HFFc6 (cell line): Measurements from ENCODE around the gene CFAP20DC. TPM values are rescaled to one million over a fixed set of nuclear protein-coding genes. Genes with fewer than 3 reads are reported as not detected.
A peak's percentile ranks its signal among the peaks of the same experiment; 100 is the strongest.

Experiments used
- DNase-seq: peaks from one replicate; pipeline ENCODE4 v3.0.0-alpha.2; 2018
- H3K27ac Mint-ChIP-seq: 2 replicates; pipeline ENCODE4 v1.8.0; 2020; ENCODE audit warnings: mild to moderate bottlenecking, mixed read lengths
- H3K27me3 Mint-ChIP-seq: 2 replicates; pipeline ENCODE4 v1.8.0; 2021; ENCODE audit warnings: mild to moderate bottlenecking, moderate library complexity, mixed read lengths; ENCODE audit not compliant: insufficient read depth
- H3K36me3 Mint-ChIP-seq: 2 replicates; pipeline ENCODE4 v1.8.0; 2021; ENCODE audit warnings: low read depth, mixed read lengths
- H3K4me1 Mint-ChIP-seq: 2 replicates; pipeline ENCODE4 v1.8.0; 2020; ENCODE audit warnings: low read depth, mixed read lengths
- H3K4me3 Mint-ChIP-seq: 2 replicates; pipeline ENCODE4 v1.8.0; 2020; ENCODE audit warnings: mild to moderate bottlenecking, moderate library complexity, mixed read lengths
- H3K9me3 Mint-ChIP-seq: 2 replicates; pipeline ENCODE4 v1.8.0; 2020; ENCODE audit warnings: mild to moderate bottlenecking, mixed read lengths
- total RNA-seq, 6 experiments: library from RNA; stranded (reverse); fragmentation: NEBNext Ultra II Directional; extraction: Animal tissue kit (Norgen Biotek cat#: 25700); gene quantifications; 2 replicates in 1 of 6; 3 replicates in 5 of 6; pipeline ENCODE4 v1.2.3, GENCODE V29; 2021
- TF ChIP-seq, protein P1 (sequence below): fragments of 200-600 bp; sonication (generic); IDR thresholded peaks from 2 replicates; pipeline ENCODE4 v1.5.0; 2021; ENCODE audit warnings: antibody characterized with exemption, mild to moderate bottlenecking

CFAP20DC gene
- total RNA-seq, 6 experiments from 2014 or later: 1.2 to 2.6 (median 2.1) TPM

DNA sequence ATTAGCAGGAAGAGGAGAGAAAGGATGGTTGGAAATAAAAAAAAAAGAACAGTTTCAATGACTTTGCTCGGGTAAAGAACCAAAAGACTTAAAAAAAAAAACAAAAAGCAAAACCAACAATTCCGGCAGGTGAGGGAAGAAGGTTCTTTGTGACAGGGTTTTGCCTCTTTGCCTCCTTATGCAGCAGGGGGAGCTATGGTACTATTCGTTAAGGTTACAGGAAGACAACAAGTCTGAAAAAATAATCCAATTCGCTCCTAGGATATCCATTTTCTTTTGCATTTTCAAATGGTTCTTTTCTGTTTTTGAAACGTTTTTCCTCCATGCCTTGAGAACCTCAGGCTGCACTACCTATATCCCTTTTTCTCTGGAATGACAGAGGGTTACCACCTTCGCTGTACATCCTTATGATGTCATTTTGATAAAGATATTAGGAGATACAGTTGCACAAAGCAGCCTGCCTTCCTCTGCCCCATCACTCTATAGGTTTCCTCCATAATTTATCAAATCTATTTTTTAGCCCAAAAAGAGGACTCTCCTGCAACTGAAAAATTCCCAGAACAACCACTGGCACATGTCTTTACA, 55.0 kb downstream of the CFAP20DC start:
- TF ChIP-seq, protein P1, sequence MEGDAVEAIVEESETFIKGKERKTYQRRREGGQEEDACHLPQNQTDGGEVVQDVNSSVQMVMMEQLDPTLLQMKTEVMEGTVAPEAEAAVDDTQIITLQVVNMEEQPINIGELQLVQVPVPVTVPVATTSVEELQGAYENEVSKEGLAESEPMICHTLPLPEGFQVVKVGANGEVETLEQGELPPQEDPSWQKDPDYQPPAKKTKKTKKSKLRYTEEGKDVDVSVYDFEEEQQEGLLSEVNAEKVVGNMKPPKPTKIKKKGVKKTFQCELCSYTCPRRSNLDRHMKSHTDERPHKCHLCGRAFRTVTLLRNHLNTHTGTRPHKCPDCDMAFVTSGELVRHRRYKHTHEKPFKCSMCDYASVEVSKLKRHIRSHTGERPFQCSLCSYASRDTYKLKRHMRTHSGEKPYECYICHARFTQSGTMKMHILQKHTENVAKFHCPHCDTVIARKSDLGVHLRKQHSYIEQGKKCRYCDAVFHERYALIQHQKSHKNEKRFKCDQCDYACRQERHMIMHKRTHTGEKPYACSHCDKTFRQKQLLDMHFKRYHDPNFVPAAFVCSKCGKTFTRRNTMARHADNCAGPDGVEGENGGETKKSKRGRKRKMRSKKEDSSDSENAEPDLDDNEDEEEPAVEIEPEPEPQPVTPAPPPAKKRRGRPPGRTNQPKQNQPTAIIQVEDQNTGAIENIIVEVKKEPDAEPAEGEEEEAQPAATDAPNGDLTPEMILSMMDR: peak; percentile 86
- H3K9me3 Mint-ChIP-seq: no peaks in the 10 kb centered on the region
- peak overlapping the region; percentile 59 for H3K27ac Mint-ChIP-seq
- peak overlapping the region; percentile 60 for H3K4me3 Mint-ChIP-seq
- no peaks in the 10 kb centered on the region; the same call in 1 of the 2 replicates for H3K36me3 Mint-ChIP-seq
- peak; percentile 61 for DNase-seq
- H3K27me3 Mint-ChIP-seq: no peaks in the 10 kb centered on the region
- peaks cover 77% of the 10 kb centered on the region for H3K4me1 Mint-ChIP-seq

DNA sequence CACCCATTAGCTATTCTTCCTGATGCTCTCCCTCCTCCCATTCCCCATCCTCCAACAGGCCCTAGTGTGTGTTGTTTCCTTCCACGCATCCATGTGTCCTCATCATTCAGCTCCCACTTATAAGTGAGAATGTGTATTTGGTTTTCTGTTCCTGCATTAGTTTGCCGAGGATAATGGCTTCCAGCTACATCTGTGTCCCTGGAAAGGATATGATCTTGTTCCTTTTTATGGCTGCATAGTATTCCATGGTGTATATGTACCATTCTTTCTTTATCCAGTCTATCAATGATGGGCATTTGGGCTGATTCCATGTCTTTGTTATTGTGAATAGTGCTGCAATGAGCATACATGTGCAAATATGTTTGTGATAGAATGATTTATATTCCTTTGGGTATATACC, 56.3 kb downstream of the CFAP20DC start:
- H3K27me3 Mint-ChIP-seq: no peaks in the 10 kb centered on the region
- H3K4me3 Mint-ChIP-seq: no peak overlapping the region
- DNase-seq: no peak
- H3K27ac Mint-ChIP-seq: 0 out of 2 replicates have a peak overlapping the region, but pooled peaks have one; percentile 25
- no peaks in the 10 kb centered on the region; the same call in 1 of the 2 replicates for H3K36me3 Mint-ChIP-seq
- TF ChIP-seq, protein P1: no peak
- no peaks in the 10 kb centered on the region for H3K9me3 Mint-ChIP-seq
- peaks cover 77% of the 10 kb centered on the region for H3K4me1 Mint-ChIP-seq

DNA sequence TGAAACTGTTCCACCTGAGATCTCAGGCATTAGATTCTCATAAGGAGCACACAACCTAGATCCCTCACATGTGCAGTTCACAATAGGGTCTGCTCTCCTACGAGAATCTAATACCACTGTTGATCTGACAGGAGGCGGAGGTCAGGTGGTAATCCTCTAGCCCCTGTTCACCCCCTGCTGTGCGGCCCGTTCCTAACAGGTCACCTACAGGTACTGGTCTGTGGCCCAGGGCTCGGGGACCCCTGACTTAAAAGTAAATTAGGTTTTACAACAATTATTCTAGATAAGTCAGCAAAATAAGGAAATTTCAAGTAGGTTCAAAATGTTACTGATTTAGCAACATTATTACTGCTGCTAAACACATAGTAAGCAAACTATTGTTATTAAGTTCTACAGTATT, 58.2 kb downstream of the CFAP20DC start:
- Mint-ChIP-seq H3K4me3 (no peak overlapping the region), H3K27me3 (no peaks in the 10 kb centered on the region), H3K36me3 (peaks cover 6% of the 10 kb centered on the region; the same call in 1 of the 2 replicates), H3K27ac (peak overlapping the region; percentile 85; the same call in 1 of the 2 replicates), H3K4me1 (peaks cover 70% of the 10 kb centered on the region), H3K9me3 (no peaks in the 10 kb centered on the region; the same call in 1 of the 2 replicates)
- TF ChIP-seq, protein P1: no peak
- DNase-seq: no peak

DNA sequence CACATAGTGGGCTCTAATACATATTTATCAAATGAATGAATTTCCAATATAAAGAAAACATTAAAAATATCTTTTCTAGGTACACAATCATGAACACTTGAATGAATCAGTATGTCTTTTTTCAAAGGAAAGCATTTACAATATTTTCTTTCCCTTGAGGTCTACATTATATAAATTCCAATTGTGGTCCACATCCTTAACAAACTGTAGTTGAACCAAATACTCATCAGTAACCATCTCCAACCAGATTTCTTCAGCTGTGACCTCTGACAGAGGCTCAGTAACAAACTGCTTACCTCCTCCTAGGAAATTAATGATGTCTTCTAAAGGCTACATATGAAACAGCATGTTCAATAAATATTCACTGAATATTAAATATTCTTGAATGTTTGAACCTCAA, 58.8 kb downstream of the CFAP20DC start:
- Mint-ChIP-seq H3K4me1 (peaks cover 70% of the 10 kb centered on the region), H3K27ac (peak overlapping the region; percentile 85), H3K27me3 (no peaks in the 10 kb centered on the region), H3K9me3 (peaks cover 3% of the 10 kb centered on the region; the same call in 1 of the 2 replicates), H3K4me3 (no peak overlapping the region), H3K36me3 (peaks cover 9% of the 10 kb centered on the region)
- no peak for DNase-seq
- TF ChIP-seq, protein P1: no peak

DNA sequence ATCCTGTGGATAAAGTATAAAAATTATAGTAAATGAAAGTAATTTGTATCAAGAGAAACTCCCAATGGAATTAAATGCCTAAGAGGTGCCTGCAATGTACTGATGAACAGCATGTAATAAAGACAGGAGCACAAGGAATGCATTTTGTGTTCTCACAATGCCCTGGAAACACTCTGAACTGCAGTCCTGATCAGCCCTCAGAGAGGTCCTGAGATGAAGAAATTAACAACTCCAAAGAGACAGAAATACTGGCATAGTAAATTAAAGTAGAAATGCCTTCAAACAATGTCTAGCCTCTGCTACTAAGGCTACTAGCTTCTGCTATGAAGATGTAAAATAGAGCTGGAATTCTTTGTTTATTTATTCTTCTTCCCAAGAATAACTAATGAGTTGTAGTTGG, 59.9 kb downstream of the CFAP20DC start:
- peaks cover 19% of the 10 kb centered on the region for H3K36me3 Mint-ChIP-seq
- no peaks in the 10 kb centered on the region for H3K27me3 Mint-ChIP-seq
- H3K9me3 Mint-ChIP-seq: peaks cover 6% of the 10 kb centered on the region; the same call in 1 of the 2 replicates
- H3K27ac Mint-ChIP-seq: peak overlapping the region; percentile 85
- peak overlapping the region; percentile 61 for H3K4me3 Mint-ChIP-seq
- H3K4me1 Mint-ChIP-seq: peaks cover 62% of the 10 kb centered on the region
- DNase-seq: no peak
- TF ChIP-seq, protein P1: no peak
